Measurements from ENCODE around the gene KLHL22. TPM values are rescaled to one million over a fixed set of nuclear protein-coding genes. Genes with fewer than 3 reads are reported as not detected.

The KLHL22 gene
- total and polyA plus RNA-seq, 2 of the 4 experiments (the other 2 are of a cell fraction), result 27.1 to 30.1 TPM

GRCh38 chr22:20498913-20499312 lies 3.3 kb upstream of the KLHL22 start:
- Histone ChIP-seq H3K9me3 (ENCODE audit: control insufficient read depth, insufficient read depth, low read length) (no peaks in the 10 kb centered on the region), H2BK15ac (ENCODE audit: low read depth, low read length) (no peak overlapping the region), H3K9me1 (ENCODE audit: insufficient read depth, low read length) (peaks cover 7% of the 10 kb centered on the region), H3K36me3 (ENCODE audit: control insufficient read depth, insufficient read depth, low read length) (no peaks in the 10 kb centered on the region; the same call in 1 of the 2 replicates), H3K79me1 (ENCODE audit: low read depth in 1 of 2, low read length in 2 of 2) (peaks cover 6 to 30% of the 10 kb centered on the region in 2 experiments), H2AK9ac (replicated peaks; ENCODE audit: low read depth, low read length, poor library complexity) (no peak overlapping the region), H3K9ac (ENCODE audit: low read depth, low read length) (no peak overlapping the region), H2AFZ (replicated peaks; ENCODE audit: low read length, poor library complexity) (no peak overlapping the region), H3K4me3 (ENCODE audit: insufficient read depth, low read depth, low read length) (no peak overlapping the region), H3K27me3 (ENCODE audit: control insufficient read depth, insufficient read depth, low read length) (no peaks in the 10 kb centered on the region), H3K4me1 (ENCODE audit: control insufficient read depth, insufficient read depth, low read length) (peaks cover 3% of the 10 kb centered on the region), H3K4me2 (ENCODE audit: low read depth, low read length) (no peak overlapping the region), H3K56ac (ENCODE audit: extremely low read depth, insufficient read depth, low read length) (no peak overlapping the region), H2BK20ac (ENCODE audit: low read depth, low read length) (no peak overlapping the region), H4K91ac (ENCODE audit: insufficient read depth, low read depth, low read length) (no peak overlapping the region), H4K20me1 (ENCODE audit: insufficient read depth, low read length) (peaks cover 17% of the 10 kb centered on the region), H2AK5ac (ENCODE audit: low read depth, low read length) (no peak overlapping the region), H4K5ac (ENCODE audit: low read depth, low read length) (no peak overlapping the region), H3K27ac (ENCODE audit: insufficient read depth, low read length) (no peak overlapping the region), H3K14ac (replicated peaks; ENCODE audit: low read depth, low read length) (no peak overlapping the region), H2BK5ac (ENCODE audit: low read depth, low read length, poor library complexity, severe bottlenecking) (no peak overlapping the region), H2BK120ac (ENCODE audit: low read depth, low read length) (no peak overlapping the region), H4K8ac (ENCODE audit: low read depth in 2 of 2, low read length in 2 of 2) (no peak overlapping the region), H3K23ac (ENCODE audit: low read depth, low read length) (no peak overlapping the region), H3K4ac (ENCODE audit: low read depth, low read length) (no peak overlapping the region), H3K18ac (ENCODE audit: low read depth, low read length) (no peak overlapping the region)
- intact Hi-C loops (cut with micrococcal nuclease), result loop anchor here (5.0 kb wide), 1 partner anchor 42 kb away; no protein-coding TSS in a partner anchor
- in situ Hi-C loops (cut with MboI; ENCODE audit: low sequenced_read_pairs), result no loop called here
- CTCF ChIA-PET, result no interaction called here
- no TSS peak for BruUV-seq (replicated peaks)
- no CpG with 5 or more reads among the region's 3 CpGs for WGBS, 2 experiments (ENCODE audit: extremely low coverage in 2 of 2, insufficient read length in 1 of 2)
- DNase-seq (no peak), ATAC-seq (ENCODE audit: low read depth) (no peak)
- POLR2A ChIA-PET (ENCODE audit: unreplicated experiment), result no interaction called here
- TF ChIP-seq RCOR1 (IDR thresholded peaks at IDR 0.05; ENCODE audit: insufficient replicate concordance, low read length) (no peak), POLR2A (IDR thresholded peaks at IDR 0.05; ENCODE audit: low read depth, low read length) (no peak), SMC3 (IDR thresholded peaks at IDR 0.05; ENCODE audit: low read depth, low read length) (no peak), CHD1 (IDR thresholded peaks at IDR 0.05; ENCODE audit: low read depth, low read length) (no peak), MXI1 (IDR thresholded peaks at IDR 0.05; ENCODE audit: borderline replicate concordance, low read depth, low read length) (no peak), FOS (IDR thresholded peaks at IDR 0.05; ENCODE audit: low read depth, low read length) (no peak), CEBPB (IDR thresholded peaks at IDR 0.05; ENCODE audit: low read depth, low read length) (no peak), BHLHE40 (IDR thresholded peaks at IDR 0.05; ENCODE audit: low read depth, low read length) (no peak), MAZ (IDR thresholded peaks at IDR 0.05; ENCODE audit: borderline replicate concordance, low read depth, low read length) (no peak), MAFK (IDR thresholded peaks at IDR 0.05; ENCODE audit: low read depth, low read length) (no peak)
- TF ChIP-seq, protein P1, sequence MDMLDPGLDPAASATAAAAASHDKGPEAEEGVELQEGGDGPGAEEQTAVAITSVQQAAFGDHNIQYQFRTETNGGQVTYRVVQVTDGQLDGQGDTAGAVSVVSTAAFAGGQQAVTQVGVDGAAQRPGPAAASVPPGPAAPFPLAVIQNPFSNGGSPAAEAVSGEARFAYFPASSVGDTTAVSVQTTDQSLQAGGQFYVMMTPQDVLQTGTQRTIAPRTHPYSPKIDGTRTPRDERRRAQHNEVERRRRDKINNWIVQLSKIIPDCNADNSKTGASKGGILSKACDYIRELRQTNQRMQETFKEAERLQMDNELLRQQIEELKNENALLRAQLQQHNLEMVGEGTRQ (IDR thresholded peaks at IDR 0.05; ENCODE audit: low read depth, low read length), result no peak
- TF ChIP-seq, protein P2, sequence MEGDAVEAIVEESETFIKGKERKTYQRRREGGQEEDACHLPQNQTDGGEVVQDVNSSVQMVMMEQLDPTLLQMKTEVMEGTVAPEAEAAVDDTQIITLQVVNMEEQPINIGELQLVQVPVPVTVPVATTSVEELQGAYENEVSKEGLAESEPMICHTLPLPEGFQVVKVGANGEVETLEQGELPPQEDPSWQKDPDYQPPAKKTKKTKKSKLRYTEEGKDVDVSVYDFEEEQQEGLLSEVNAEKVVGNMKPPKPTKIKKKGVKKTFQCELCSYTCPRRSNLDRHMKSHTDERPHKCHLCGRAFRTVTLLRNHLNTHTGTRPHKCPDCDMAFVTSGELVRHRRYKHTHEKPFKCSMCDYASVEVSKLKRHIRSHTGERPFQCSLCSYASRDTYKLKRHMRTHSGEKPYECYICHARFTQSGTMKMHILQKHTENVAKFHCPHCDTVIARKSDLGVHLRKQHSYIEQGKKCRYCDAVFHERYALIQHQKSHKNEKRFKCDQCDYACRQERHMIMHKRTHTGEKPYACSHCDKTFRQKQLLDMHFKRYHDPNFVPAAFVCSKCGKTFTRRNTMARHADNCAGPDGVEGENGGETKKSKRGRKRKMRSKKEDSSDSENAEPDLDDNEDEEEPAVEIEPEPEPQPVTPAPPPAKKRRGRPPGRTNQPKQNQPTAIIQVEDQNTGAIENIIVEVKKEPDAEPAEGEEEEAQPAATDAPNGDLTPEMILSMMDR (conservative IDR thresholded peaks at IDR 0.05; ENCODE audit: low read depth, low read length), result no peak
- TF ChIP-seq, protein P3, sequence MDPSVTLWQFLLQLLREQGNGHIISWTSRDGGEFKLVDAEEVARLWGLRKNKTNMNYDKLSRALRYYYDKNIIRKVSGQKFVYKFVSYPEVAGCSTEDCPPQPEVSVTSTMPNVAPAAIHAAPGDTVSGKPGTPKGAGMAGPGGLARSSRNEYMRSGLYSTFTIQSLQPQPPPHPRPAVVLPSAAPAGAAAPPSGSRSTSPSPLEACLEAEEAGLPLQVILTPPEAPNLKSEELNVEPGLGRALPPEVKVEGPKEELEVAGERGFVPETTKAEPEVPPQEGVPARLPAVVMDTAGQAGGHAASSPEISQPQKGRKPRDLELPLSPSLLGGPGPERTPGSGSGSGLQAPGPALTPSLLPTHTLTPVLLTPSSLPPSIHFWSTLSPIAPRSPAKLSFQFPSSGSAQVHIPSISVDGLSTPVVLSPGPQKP (IDR thresholded peaks at IDR 0.05; ENCODE audit: borderline replicate concordance, low read depth, low read length), result no peak
- dilution Hi-C loops (cut with HindIII; ENCODE audit: low sequenced_read_pairs, unreplicated experiment), result no loop called here

All from IMR-90 (cell line).